HepG2 (cell line): ENCODE measurements around the gene AGAP1. TPM values are rescaled to one million over a fixed set of nuclear protein-coding genes. Genes with fewer than 3 reads are reported as not detected.

ENCODE experiments used
- ARID5B ChIP-seq: IDR thresholded peaks from 2 replicates; pipeline ENCODE4 v1.4.0; 2020; ENCODE audit warnings: mild to moderate bottlenecking, missing genetic modification reagents
- CC2D1A ChIP-seq: sonication (generic); formaldehyde crosslinking; IDR thresholded peaks from 2 replicates; pipeline ENCODE4 v1.8.1; 2023; ENCODE audit warnings: mild to moderate bottlenecking, missing genetic modification reagents
- ELK4 ChIP-seq: sonication (generic); formaldehyde crosslinking; IDR thresholded peaks from 2 replicates; pipeline ENCODE4 v1.9.0; 2021; ENCODE audit warnings: missing genetic modification reagents, borderline replicate concordance
- HOMEZ ChIP-seq: IDR thresholded peaks from 2 replicates; pipeline ENCODE4 v1.6.1; 2016; ENCODE audit warnings: low read depth
- KMT2A ChIP-seq: sonication (generic); formaldehyde crosslinking; IDR thresholded peaks from 2 replicates; pipeline ENCODE4 v1.4.0; 2020; ENCODE audit warnings: missing genetic modification reagents
- MAF1 ChIP-seq: sonication (generic); formaldehyde crosslinking; IDR thresholded peaks from 2 replicates; pipeline ENCODE4 v1.5.0; 2020; ENCODE audit warnings: missing genetic modification reagents, borderline replicate concordance
- MED8 ChIP-seq: sonication (generic); formaldehyde crosslinking; IDR thresholded peaks from 2 replicates; pipeline ENCODE4 v1.8.1; 2023; ENCODE audit warnings: mild to moderate bottlenecking, missing genetic modification reagents; ENCODE audit not compliant: insufficient replicate concordance
- MXD1 ChIP-seq: sonication (generic); formaldehyde crosslinking; IDR thresholded peaks from 2 replicates; pipeline ENCODE4 v1.4.0; 2020; ENCODE audit warnings: mild to moderate bottlenecking, missing genetic modification reagents
- PHF20 ChIP-seq: sonication (generic); formaldehyde crosslinking; IDR thresholded peaks from 2 replicates; pipeline ENCODE4 v1.5.0; 2020; ENCODE audit warnings: mild to moderate bottlenecking, missing genetic modification reagents
- RARA ChIP-seq: IDR thresholded peaks from 2 replicates; pipeline ENCODE4 v1.6.1; 2016; ENCODE audit warnings: missing genetic modification reagents, missing compliant biosample characterization
- RXRB ChIP-seq: IDR thresholded peaks from 2 replicates; pipeline ENCODE4 v1.6.1; 2016; ENCODE audit warnings: borderline replicate concordance, missing genetic modification reagents, missing compliant biosample characterization
- TMF1 ChIP-seq: sonication (generic); formaldehyde crosslinking; IDR thresholded peaks from 2 replicates; pipeline ENCODE4 v1.8.1; 2022; ENCODE audit warnings: low read depth, missing genetic modification reagents
- UBTF ChIP-seq: sonication (generic); formaldehyde crosslinking; IDR thresholded peaks from 2 replicates; pipeline ENCODE4 v1.4.0; 2020; ENCODE audit warnings: mild to moderate bottlenecking, missing genetic modification reagents
- ZBTB20 ChIP-seq: sonication (generic); formaldehyde crosslinking; IDR thresholded peaks from 2 replicates; pipeline ENCODE4 v1.8.1; 2023; ENCODE audit warnings: missing genetic modification reagents, low read depth, mild to moderate bottlenecking, borderline replicate concordance
- ZFP41 ChIP-seq: sonication (generic); formaldehyde crosslinking; IDR thresholded peaks from 2 replicates; pipeline ENCODE4 v1.4.0; 2020; ENCODE audit warnings: mild to moderate bottlenecking, missing genetic modification reagents, borderline replicate concordance
- ZKSCAN5 ChIP-seq: sonication (generic); formaldehyde crosslinking; IDR thresholded peaks from 2 replicates; pipeline ENCODE4 v1.5.1; 2020; ENCODE audit warnings: mild to moderate bottlenecking, missing genetic modification reagents
- ZNF253 ChIP-seq: sonication (generic); formaldehyde crosslinking; IDR thresholded peaks from 2 replicates; pipeline ENCODE4 v1.8.0; 2022; ENCODE audit warnings: mild to moderate bottlenecking, missing genetic modification reagents, borderline replicate concordance
- ZNF263 ChIP-seq: sonication (generic); formaldehyde crosslinking; IDR thresholded peaks from 2 replicates; pipeline ENCODE4 v1.4.0; 2020; ENCODE audit warnings: missing genetic modification reagents
- ZNF382 ChIP-seq: sonication (generic); formaldehyde crosslinking; IDR thresholded peaks from 2 replicates; pipeline ENCODE4 v1.5.0; 2020; ENCODE audit warnings: missing genetic modification reagents, mild to moderate bottlenecking, borderline replicate concordance
- ZNF562 ChIP-seq: sonication (generic); formaldehyde crosslinking; IDR thresholded peaks from 2 replicates; pipeline ENCODE4 v1.8.0; 2022; ENCODE audit warnings: missing genetic modification reagents, borderline replicate concordance
- ZNF7 ChIP-seq: IDR thresholded peaks from 2 replicates; pipeline ENCODE4 v1.6.1; 2016; ENCODE audit warnings: missing biosample characterization, missing genetic modification reagents
- ZNF737 ChIP-seq: sonication (generic); formaldehyde crosslinking; IDR thresholded peaks from 2 replicates; pipeline ENCODE4 v1.5.0; 2020; ENCODE audit warnings: missing genetic modification reagents, mild to moderate bottlenecking, borderline replicate concordance
- polyA plus RNA-seq, 8 experiments: library from polyadenylated mRNA; depleted of rRNA in 3 of 8; stranded (reverse) in 7 of 8; unstranded in 1 of 8; fragments of >200 nt; fragmentation: Illumina TruSeq in 4 of 8; extraction: Trizol in 4 of 8; gene quantifications; 2 replicates each; pipeline versions ENCODE4 v1.2.1 to v1.2.3, GENCODE V29; 2011 to 2016; ENCODE audit warnings: low read depth in 4 of 8, missing spikeins in 1 of 8, mixed read lengths in 1 of 8; ENCODE audit not compliant: insufficient read depth in 1 of 8
- total RNA-seq, 5 experiments: library from RNA; depleted of rRNA; stranded (reverse); fragments of >200 nt; fragmentation: Illumina TruSeq; extraction: Trizol; gene quantifications; 2 replicates each; pipeline ENCODE4 v1.2.3, GENCODE V29; 2016; ENCODE audit warnings: low read depth in 1 of 5

AGAP1 gene
- total and polyA plus RNA-seq, 2 of the 13 experiments (the other 11 are each of a cell fraction or from before 2014, with no cell fraction given) = 21.2 to 32.7 TPM

- TF ChIP-seq MXD1 (no peak), ELK4 (no peak), ZKSCAN5 (CRISPR knock-in tag) (no peak), PHF20 (no peak), KMT2A (no peak), ZNF562 (CRISPR knock-in tag) (no peak), RXRB (no peak), RARA (no peak), HOMEZ (0 out of 2 replicates have a peak, but pooled peaks have one; percentile 39), ZFP41 (CRISPR knock-in tag) (no peak), ZNF263 (CRISPR knock-in tag) (peak; percentile 60; the same call in 1 of the 2 replicates), ARID5B (CRISPR knock-in tag) (0 out of 2 replicates have a peak, but pooled peaks have one; percentile 16), ZNF7 (CRISPR knock-in tag) (no peak), ZNF253 (CRISPR knock-in tag) (no peak), UBTF (CRISPR knock-in tag) (no peak), CC2D1A (CRISPR knock-in tag) (no peak), ZBTB20 (CRISPR knock-in tag) (no peak), TMF1 (CRISPR knock-in tag) (no peak), MED8 (no peak), ZNF382 (CRISPR knock-in tag) (no peak), MAF1 (CRISPR knock-in tag) (no peak), ZNF737 (CRISPR knock-in tag) (no peak)
Measured at GRCh38 chr2:235511187-235511661, 17.4 kb downstream of the AGAP1 start (continued).
